Keratinocyte (primary cell): Measurements from ENCODE around the gene KRTAP9-6. TPM values are rescaled to one million over a fixed set of nuclear protein-coding genes. Genes with fewer than 3 reads are reported as not detected.

Experiments
- DNase-seq: peaks from one replicate; pipeline ENCODE4 v3.0.0-alpha.2; 2011; ENCODE audit warnings: low read depth, missing footprints, low spot score
- FAIRE-seq: peaks from 2 replicates; lab custom pipeline; 2011; peaks lifted over from hg19 to GRCh38; lab: Jason Lieb, UNC
- H2AFZ ChIP-seq: 2 replicates; pipeline ENCODE4 v1.6.0; 2012; ENCODE audit warnings: low read length, control low read depth, inconsistent platforms; ENCODE audit not compliant: control insufficient read depth
- H3K27ac ChIP-seq: 2 replicates; pipeline ENCODE4 v1.5.1; 2011; ENCODE audit warnings: low read length; ENCODE audit not compliant: control insufficient read depth, insufficient read depth
- H3K27me3 ChIP-seq: 3 replicates; pipeline ENCODE4 v1.6.0; 2011; ENCODE audit warnings: low read length; ENCODE audit not compliant: control insufficient read depth, insufficient read depth; ENCODE audit errors: extremely low read depth
- H3K36me3 ChIP-seq, 2 experiments: 2 replicates in 1 of 2; 3 replicates in 1 of 2; pipeline ENCODE4 v1.5.1; 2011; ENCODE audit warnings: low read length in 2 of 2, mild to moderate bottlenecking in 1 of 2; ENCODE audit not compliant: control insufficient read depth in 2 of 2, insufficient read depth in 2 of 2; ENCODE audit errors: extremely low read depth in 1 of 2
- H3K4me1 ChIP-seq: 3 replicates; pipeline ENCODE4 v1.5.1; 2011; ENCODE audit warnings: low read length; ENCODE audit not compliant: control insufficient read depth, insufficient read depth; ENCODE audit errors: extremely low read depth
- H3K4me2 ChIP-seq: 3 replicates; pipeline ENCODE4 v1.6.0; 2011; ENCODE audit warnings: low read depth, low read length; ENCODE audit not compliant: control insufficient read depth, insufficient read depth; ENCODE audit errors: extremely low read depth
- H3K4me3 ChIP-seq, 3 experiments: fragments of 200-600 bp in 1 of 3; sonication (generic) in 1 of 3; 2 replicates in 2 of 3; 3 replicates in 1 of 3; pipeline ENCODE4 v1.5.1; 2011 to 2016; ENCODE audit warnings: low read length in 3 of 3, mild to moderate bottlenecking in 3 of 3, control low read depth in 2 of 3, inconsistent platforms in 1 of 3, low read depth in 1 of 3, mixed read lengths in 1 of 3, mixed run types in 1 of 3, moderate library complexity in 1 of 3; ENCODE audit not compliant: control insufficient read depth in 2 of 3, insufficient read depth in 2 of 3; ENCODE audit errors: extremely low read depth in 1 of 3
- H3K79me2 ChIP-seq: 2 replicates; pipeline ENCODE4 v1.6.0; 2012; ENCODE audit warnings: low read length; ENCODE audit not compliant: control insufficient read depth, insufficient read depth
- H3K9ac ChIP-seq: 3 replicates; pipeline ENCODE4 v1.6.0; 2011; ENCODE audit warnings: low read length; ENCODE audit not compliant: control insufficient read depth, insufficient read depth; ENCODE audit errors: extremely low read depth
- H3K9me1 ChIP-seq: 3 replicates; pipeline ENCODE4 v1.6.0; 2011; ENCODE audit warnings: low read length; ENCODE audit not compliant: control insufficient read depth, insufficient read depth; ENCODE audit errors: extremely low read depth
- H3K9me3 ChIP-seq: 2 replicates; pipeline ENCODE4 v1.5.1; 2012; ENCODE audit warnings: low read depth, low read length; ENCODE audit not compliant: control insufficient read depth
- H4K20me1 ChIP-seq: 3 replicates; pipeline ENCODE4 v1.6.0; 2011; ENCODE audit warnings: low read length; ENCODE audit not compliant: control insufficient read depth, insufficient read depth; ENCODE audit errors: extremely low read depth
- CTCF ChIP-seq, 3 experiments: IDR thresholded peaks in 1 of 3; conservative IDR thresholded peaks in 1 of 3; optimal IDR thresholded peaks in 1 of 3; 2 replicates in 2 of 3; 3 replicates in 1 of 3; pipeline versions ENCODE3 to v1.5.1; 2011; ENCODE audit warnings: low read length in 3 of 3, mild to moderate bottlenecking in 3 of 3, moderate library complexity in 2 of 3, control low read depth in 1 of 3, inconsistent platforms in 1 of 3; ENCODE audit not compliant: insufficient read depth in 2 of 3; ENCODE audit errors: extremely low read depth in 1 of 3
- EZH2 ChIP-seq: IDR thresholded peaks from one replicate; pipeline ENCODE4 v1.6.1; 2012; ENCODE audit warnings: inconsistent platforms, mild to moderate bottlenecking, low read length, moderate library complexity
- dilution Hi-C: fragments of 300-500 bp; cut with MboI; formaldehyde crosslinking; loops from one replicate; pipeline ENCODE4 v1.7.0; 2020; ENCODE audit warnings: low sequenced_read_pairs; ENCODE audit not compliant: extremely low pct_ligation_motif_present
- polyA plus RNA-seq, 5 experiments: library from polyadenylated mRNA; depleted of rRNA in 3 of 5; stranded (reverse) in 3 of 5; stranded (forward) in 1 of 5; unstranded in 1 of 5; fragments of >200 nt; gene quantifications; 1 replicate in 1 of 5; 2 replicates in 3 of 5; 3 replicates in 1 of 5; pipeline versions ENCODE4 v1.2.1 to v1.2.3, GENCODE V29; 2011 to 2012; ENCODE audit warnings: missing spikeins in 2 of 5, low read depth in 1 of 5, low replicate concordance in 1 of 5

KRTAP9-6 gene
- polyA plus RNA-seq, 1 donor (not counting 4 experiments of a cell fraction or from before 2014, with no cell fraction given) = not detected

DNA sequence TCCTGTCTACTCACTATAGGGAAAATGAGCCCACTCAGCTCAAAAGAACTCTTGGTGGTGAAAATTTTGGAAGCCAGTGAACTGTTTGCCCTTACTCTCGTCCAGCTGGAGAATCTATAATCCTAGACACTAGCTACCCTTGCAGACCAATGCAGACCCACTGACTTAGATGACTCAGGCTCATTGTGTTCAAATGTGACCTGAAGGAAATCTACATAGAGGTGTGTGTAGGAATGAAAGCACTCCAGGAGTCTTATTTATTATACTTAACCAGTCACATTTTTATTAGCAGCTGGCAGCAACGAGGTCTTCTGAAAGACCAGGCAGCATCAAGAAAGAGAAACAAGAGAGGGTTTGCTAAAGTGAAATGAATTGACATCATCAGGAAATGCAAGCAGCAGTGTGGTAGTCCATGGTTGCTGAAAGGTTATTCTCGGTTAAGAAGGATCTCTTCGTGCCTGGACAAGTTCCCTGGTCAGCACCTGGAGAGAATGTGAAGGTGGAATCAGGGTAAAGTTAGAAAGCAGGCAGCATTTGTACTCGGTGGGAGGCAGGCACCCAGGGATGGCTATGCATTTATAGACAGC is 36.1 kb downstream of the KRTAP9-6 start:
- Histone ChIP-seq H3K4me1 (peaks cover 19% of the 10 kb centered on the region), H3K36me3 (no peaks in the 10 kb centered on the region), H3K9ac (no peak overlapping the region), H2AFZ (peak overlapping the region; percentile 75), H3K9me1 (no peaks in the 10 kb centered on the region), H3K9me3 (no peaks in the 10 kb centered on the region), H3K4me2 (peak overlapping the region; percentile 66), H3K4me3 (peak overlapping the region in 2 of 3 experiments; percentile 15 to 23), H3K27ac (peak overlapping the region; percentile 21), H3K27me3 (no peaks in the 10 kb centered on the region), H4K20me1 (no peaks in the 10 kb centered on the region), H3K79me2 (no peaks in the 10 kb centered on the region)
- peak; percentile 95 for FAIRE-seq
- dilution Hi-C loops = no loop called here
- TF ChIP-seq EZH2 = no peak
- DNase-seq = no peak

DNA sequence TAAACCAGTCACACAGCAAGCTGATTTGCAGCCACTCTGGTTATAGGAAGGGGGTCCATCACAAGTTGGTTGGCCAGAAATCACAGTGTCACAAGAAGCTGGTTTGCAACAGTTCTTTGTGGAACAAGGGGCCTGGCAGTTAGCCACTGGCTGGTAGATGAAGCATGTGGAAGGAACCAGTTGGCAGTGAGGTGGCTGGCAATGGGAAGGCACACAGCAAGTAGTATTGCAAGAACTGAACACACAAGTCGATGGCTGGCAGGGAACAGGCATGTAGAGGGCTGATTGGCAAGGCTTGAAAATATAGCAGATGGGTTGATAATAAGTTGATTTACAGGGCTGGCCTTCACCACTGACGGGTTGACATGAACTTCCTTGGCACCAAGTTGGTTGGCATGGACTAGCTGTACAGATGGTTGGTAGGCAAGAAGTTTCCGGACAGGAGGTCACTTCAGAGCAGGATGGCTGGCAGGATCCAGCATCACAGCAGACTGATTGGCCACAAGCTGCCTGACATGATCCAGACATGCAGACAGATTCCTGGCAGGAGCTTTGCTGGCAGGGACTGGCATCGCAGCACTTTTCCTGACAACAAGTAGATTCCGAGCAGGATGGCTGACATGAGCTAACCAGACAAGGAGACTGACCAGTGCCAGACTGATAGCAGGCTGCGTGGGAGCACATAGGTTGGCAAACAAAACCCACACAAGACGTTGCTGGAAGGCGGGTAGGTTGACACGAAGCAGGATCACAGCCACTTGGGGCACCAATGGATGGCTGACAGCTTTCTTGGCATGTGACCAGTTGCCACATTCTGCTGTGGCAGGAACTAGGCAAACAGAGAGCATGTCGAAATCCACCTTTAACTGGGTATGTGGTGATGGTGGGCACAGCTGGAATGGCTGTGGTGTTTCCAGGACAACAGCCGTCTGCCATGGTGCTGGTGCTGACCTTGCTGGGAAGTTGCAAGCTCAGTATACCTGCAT is 37.0 kb downstream of the KRTAP9-6 start, which contains the start of gene KRTAP29-1:
Gene KRTAP29-1 (minus strand): TSS at position 936 of the 986 bp plus-strand sequence. CDS start 0 bp downstream, at position 936.
- FAIRE-seq (peak; percentile 73), DNase-seq (no peak)
- H3K4me1 ChIP-seq = peaks cover 19% of the 10 kb centered on the region
- H3K79me2 ChIP-seq = no peaks in the 10 kb centered on the region
- H3K9ac ChIP-seq = no peak within 1 kb of the TSS
- H3K36me3 ChIP-seq = no peaks in the 10 kb centered on the region
- no peaks in the 10 kb centered on the region for H3K27me3 ChIP-seq
- H3K4me2 ChIP-seq = peak within 1 kb of the TSS; percentile 66
- no peaks in the 10 kb centered on the region for H3K9me3 ChIP-seq
- peak within 1 kb of the TSS; percentile 21 for H3K27ac ChIP-seq
- H4K20me1 ChIP-seq = no peaks in the 10 kb centered on the region
- no peak for TF ChIP-seq EZH2
- TF ChIP-seq CTCF (optimal IDR thresholded peaks at IDR 0.05 in 1 of 3, IDR thresholded peaks at IDR 0.05 in 1 of 3, conservative IDR thresholded peaks at IDR 0.05 in 1 of 3; ENCODE audit: extremely low read depth in 1 of 3, insufficient read depth in 2 of 3, low read length in 3 of 3) = no peak
- peak within 1 kb of the TSS; percentile 75 for H2AFZ ChIP-seq
- H3K4me3 ChIP-seq = peak within 1 kb of the TSS in 2 of 3 experiments; percentile 15 to 23
- no peaks in the 10 kb centered on the region for H3K9me1 ChIP-seq
- dilution Hi-C loops = no loop called here
